Type B pancreatic cell (in vitro differentiated cells): Measurements from ENCODE around the gene SRGAP3. TPM values are rescaled to one million over a fixed set of nuclear protein-coding genes. Genes with fewer than 3 reads are reported as not detected.

Experiments
- DNase-seq: peaks from one replicate; pipeline ENCODE4 v3.0.0; 2021; ENCODE audit warnings: mixed read lengths; ENCODE audit not compliant: unreplicated experiment; ENCODE audit errors: extremely low spot score
- H3K27ac Mint-ChIP-seq: 2 replicates; pipeline ENCODE4 v1.8.0; 2021; ENCODE audit warnings: mild to moderate bottlenecking, mixed read lengths
- H3K27me3 Mint-ChIP-seq: 2 replicates; pipeline ENCODE4 v1.8.0; 2021; ENCODE audit warnings: mixed read lengths
- H3K36me3 Mint-ChIP-seq: 2 replicates; pipeline ENCODE4 v1.8.0; 2021; ENCODE audit warnings: mixed read lengths
- H3K4me1 Mint-ChIP-seq: one replicate; pipeline ENCODE4 v1.8.0; 2021; ENCODE audit warnings: mixed read lengths; ENCODE audit not compliant: unreplicated experiment
- H3K4me3 Mint-ChIP-seq: 2 replicates; pipeline ENCODE4 v1.8.0; 2021; ENCODE audit warnings: mild to moderate bottlenecking, mixed read lengths
- H3K9me3 Mint-ChIP-seq: 2 replicates; pipeline ENCODE4 v1.8.0; 2021; ENCODE audit warnings: mixed read lengths
- total RNA-seq: library from RNA; stranded (reverse); gene quantifications from 2 replicates; pipeline ENCODE4 v1.2.1, GENCODE V29; 2021; ENCODE audit warnings: low replicate concordance
- TF ChIP-seq, protein P1 (sequence below): fragments of 200-600 bp; sonication (generic); conservative IDR thresholded peaks from 2 replicates; pipeline ENCODE4 v1.5.0; 2021; ENCODE audit warnings: antibody characterized with exemption, mild to moderate bottlenecking

SRGAP3 gene
- total RNA-seq, 1 donor from 2014 or later = 41.7 TPM

DNA sequence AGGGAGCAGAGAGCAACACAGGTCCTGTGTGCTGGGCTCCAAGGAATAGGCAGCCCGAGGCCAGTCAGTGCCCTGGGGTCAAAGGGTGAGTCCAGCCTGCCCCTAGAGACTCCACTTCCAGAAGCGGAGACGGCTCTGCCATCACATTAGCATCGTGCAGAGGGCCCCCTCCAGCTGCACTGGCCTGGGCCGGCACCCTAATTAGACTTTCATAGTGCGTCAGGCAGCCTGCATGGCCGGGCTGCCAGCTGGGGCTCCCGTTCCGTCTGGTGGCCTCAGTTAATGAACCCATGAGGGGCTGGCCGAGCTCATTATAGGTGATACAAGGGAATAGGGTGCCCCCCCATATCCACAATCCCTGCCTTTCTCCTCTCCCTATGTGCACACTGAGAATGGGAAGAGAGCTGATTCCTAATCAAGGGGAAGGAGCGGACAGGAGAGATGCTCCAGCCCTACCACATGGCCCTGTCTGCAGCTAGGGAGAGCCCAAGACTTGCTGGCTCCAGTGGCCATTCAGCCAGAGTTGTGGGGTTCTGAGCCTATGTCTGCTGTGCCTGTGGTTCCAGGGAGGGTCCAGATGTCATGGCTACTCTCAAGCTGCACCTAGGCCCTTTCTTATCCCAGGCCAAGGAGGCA, 128.0 kb downstream of the SRGAP3 start:
- H3K4me1 Mint-ChIP-seq = peaks cover 19% of the 10 kb centered on the region
- no peak overlapping the region for H3K4me3 Mint-ChIP-seq
- peaks cover 24% of the 10 kb centered on the region for H3K36me3 Mint-ChIP-seq
- H3K9me3 Mint-ChIP-seq = no peaks in the 10 kb centered on the region
- H3K27me3 Mint-ChIP-seq = no peaks in the 10 kb centered on the region
- TF ChIP-seq, protein P1, sequence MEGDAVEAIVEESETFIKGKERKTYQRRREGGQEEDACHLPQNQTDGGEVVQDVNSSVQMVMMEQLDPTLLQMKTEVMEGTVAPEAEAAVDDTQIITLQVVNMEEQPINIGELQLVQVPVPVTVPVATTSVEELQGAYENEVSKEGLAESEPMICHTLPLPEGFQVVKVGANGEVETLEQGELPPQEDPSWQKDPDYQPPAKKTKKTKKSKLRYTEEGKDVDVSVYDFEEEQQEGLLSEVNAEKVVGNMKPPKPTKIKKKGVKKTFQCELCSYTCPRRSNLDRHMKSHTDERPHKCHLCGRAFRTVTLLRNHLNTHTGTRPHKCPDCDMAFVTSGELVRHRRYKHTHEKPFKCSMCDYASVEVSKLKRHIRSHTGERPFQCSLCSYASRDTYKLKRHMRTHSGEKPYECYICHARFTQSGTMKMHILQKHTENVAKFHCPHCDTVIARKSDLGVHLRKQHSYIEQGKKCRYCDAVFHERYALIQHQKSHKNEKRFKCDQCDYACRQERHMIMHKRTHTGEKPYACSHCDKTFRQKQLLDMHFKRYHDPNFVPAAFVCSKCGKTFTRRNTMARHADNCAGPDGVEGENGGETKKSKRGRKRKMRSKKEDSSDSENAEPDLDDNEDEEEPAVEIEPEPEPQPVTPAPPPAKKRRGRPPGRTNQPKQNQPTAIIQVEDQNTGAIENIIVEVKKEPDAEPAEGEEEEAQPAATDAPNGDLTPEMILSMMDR = no peak
- no peak for DNase-seq
- H3K27ac Mint-ChIP-seq = no peak overlapping the region

- Mint-ChIP-seq H3K4me3 (no peak overlapping the region), H3K9me3 (no peaks in the 10 kb centered on the region), H3K27ac (no peak overlapping the region), H3K4me1 (peaks cover 4% of the 10 kb centered on the region), H3K27me3 (no peaks in the 10 kb centered on the region), H3K36me3 (peaks cover 24% of the 10 kb centered on the region)
- DNase-seq = no peak
- TF ChIP-seq, protein P1 = no peak
Measured at GRCh38 chr3:9119331-9119730, 130.1 kb downstream of the SRGAP3 start.

- H3K27me3 Mint-ChIP-seq = no peaks in the 10 kb centered on the region
- H3K4me3 Mint-ChIP-seq = no peak overlapping the region
- DNase-seq = no peak
Measured at GRCh38 chr3:9118222-9118621, 131.2 kb downstream of the SRGAP3 start.

DNA sequence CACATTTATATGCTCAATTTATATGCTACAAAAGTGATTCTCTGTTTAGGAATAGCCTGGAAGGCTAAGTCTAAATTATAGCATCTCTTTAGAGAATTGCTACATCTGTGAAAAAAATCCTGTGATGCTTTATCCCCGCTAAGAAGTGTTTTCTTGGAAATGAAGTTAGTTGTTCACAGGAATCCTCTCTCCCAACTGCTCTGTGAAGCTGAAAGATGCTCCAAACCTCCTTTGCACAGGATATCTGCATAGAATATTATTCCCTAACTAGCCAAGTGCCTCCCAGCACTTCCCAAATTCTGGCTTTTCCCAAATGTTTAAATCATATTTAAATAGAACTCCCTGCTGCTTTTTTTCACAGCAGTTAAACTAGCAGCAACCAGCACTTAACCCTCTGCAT, 132.2 kb downstream of the SRGAP3 start:
- Mint-ChIP-seq H3K27ac (no peak overlapping the region), H3K9me3 (no peaks in the 10 kb centered on the region), H3K4me1 (peaks cover 4% of the 10 kb centered on the region), H3K4me3 (no peak overlapping the region), H3K36me3 (peaks cover 25% of the 10 kb centered on the region), H3K27me3 (no peaks in the 10 kb centered on the region)
- no peak for DNase-seq
- TF ChIP-seq, protein P1 = no peak

More at GRCh38 chr3:9118222-9118621, 131.2 kb downstream of the SRGAP3 start:
- Mint-ChIP-seq H3K27ac (no peak overlapping the region), H3K36me3 (peaks cover 21% of the 10 kb centered on the region), H3K9me3 (no peaks in the 10 kb centered on the region), H3K4me1 (peaks cover 4% of the 10 kb centered on the region)
- TF ChIP-seq, protein P1 = no peak

DNA sequence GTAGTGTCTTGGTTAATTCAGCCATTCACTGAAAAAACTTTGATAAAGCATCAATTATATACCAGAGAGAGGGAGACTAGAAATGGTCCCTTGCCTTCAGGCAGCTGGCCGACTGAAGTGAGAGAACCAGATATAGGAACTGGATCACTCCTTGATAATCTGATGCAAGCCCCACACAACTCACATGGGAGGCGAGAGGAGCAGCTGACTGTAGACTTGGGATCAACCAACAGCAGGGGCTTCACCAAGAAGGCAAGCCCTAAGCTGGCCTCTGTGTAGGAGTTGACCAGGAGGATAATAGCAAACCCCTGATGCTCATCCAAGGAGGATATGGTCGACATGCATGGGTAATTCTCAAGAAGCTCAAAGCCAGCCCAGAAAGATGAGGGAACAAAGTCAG, 133.1 kb downstream of the SRGAP3 start:
- no peak for DNase-seq
- Mint-ChIP-seq H3K4me3 (no peak overlapping the region), H3K36me3 (peaks cover 23% of the 10 kb centered on the region), H3K9me3 (no peaks in the 10 kb centered on the region), H3K4me1 (peaks cover 4% of the 10 kb centered on the region), H3K27me3 (no peaks in the 10 kb centered on the region), H3K27ac (no peak overlapping the region)
- TF ChIP-seq, protein P1 = no peak
